A673 (cell line): ENCODE measurements around the gene NUP50. TPM values are rescaled to one million over a fixed set of nuclear protein-coding genes. Genes with fewer than 3 reads are reported as not detected.

Experiments
- BruUV-seq: library from RNA; stranded (reverse); fragments of 400-500 nt; replicated peaks from 2 replicates; lab custom pipeline; 2021; lab: Mats Ljungman, UMichigan
- CTCF ChIA-PET: fragments of 300-600 bp; sonication (Branson Sonifier 250); formaldehyde crosslinking; loops from one replicate; lab custom pipeline; 2022; ENCODE audit warnings: antibody characterized with exemption; lab: Charles Lee
- POLR2A ChIA-PET: fragments of 300-600 bp; sonication (Branson Sonifier 250); formaldehyde crosslinking; loops from one replicate; lab custom pipeline; 2022; ENCODE audit warnings: antibody characterized with exemption; ENCODE audit not compliant: low non-redundant PET; lab: Charles Lee
- DNase-seq: peaks from one replicate; pipeline ENCODE4 v3.0.0-alpha.2; 2015; ENCODE audit warnings: low spot score
- H3K27ac ChIP-seq: fragments of 200-600 bp; sonication (generic); 2 replicates; pipeline ENCODE4 v1.5.1; 2016; ENCODE audit warnings: mixed run types, low read depth, mild to moderate bottlenecking, mixed read lengths, antibody characterized with exemption, low read length; ENCODE audit not compliant: poor library complexity, severe bottlenecking
- H3K27me3 ChIP-seq: fragments of 200-600 bp; sonication (generic); replicated peaks from 2 replicates; pipeline ENCODE4 v1.6.1; 2017; ENCODE audit warnings: mixed run types, low read depth, mild to moderate bottlenecking, mixed read lengths, antibody characterized with exemption, low read length; ENCODE audit not compliant: insufficient read depth, poor library complexity
- H3K36me3 ChIP-seq: fragments of 200-600 bp; sonication (generic); 2 replicates; pipeline ENCODE4 v1.6.1; 2016; ENCODE audit warnings: mixed run types, mild to moderate bottlenecking, mixed read lengths, antibody characterized with exemption, low read length; ENCODE audit not compliant: insufficient read depth, poor library complexity, severe bottlenecking
- H3K4me1 ChIP-seq: fragments of 200-600 bp; sonication (generic); 2 replicates; pipeline ENCODE4 v1.6.1; 2017; ENCODE audit warnings: mixed run types, mild to moderate bottlenecking, mixed read lengths, antibody characterized with exemption, low read length; ENCODE audit not compliant: insufficient read depth, poor library complexity, severe bottlenecking
- H3K4me3 ChIP-seq: fragments of 200-600 bp; sonication (generic); 2 replicates; pipeline ENCODE4 v1.5.1; 2016; ENCODE audit warnings: low read depth, mixed run types, mild to moderate bottlenecking, mixed read lengths, low read length; ENCODE audit not compliant: poor library complexity, severe bottlenecking
- H3K9me3 ChIP-seq: fragments of 200-600 bp; sonication (generic); 2 replicates; pipeline ENCODE4 v1.6.1; 2016; ENCODE audit warnings: mixed run types, low read depth, mild to moderate bottlenecking, mixed read lengths, antibody characterized with exemption, low read length; ENCODE audit not compliant: poor library complexity, severe bottlenecking
- EZH2 ChIP-seq: fragments of 200-600 bp; sonication (generic); IDR thresholded peaks from 2 replicates; pipeline ENCODE4 v1.6.1; 2017; ENCODE audit warnings: borderline replicate concordance, low read depth, mild to moderate bottlenecking, mixed read lengths, antibody characterized with exemption, low read length; ENCODE audit not compliant: poor library complexity, severe bottlenecking
- intact Hi-C: fragments of 100-400 bp; cut with micrococcal nuclease; formaldehyde crosslinking; loops from one replicate; pipeline ENCODE4 v1.10.0; 2022; ENCODE audit not compliant: unreplicated experiment
- total RNA-seq: library from RNA; stranded (reverse); gene quantifications from 2 replicates; pipeline ENCODE4 v1.2.3, GENCODE V29; 2021
- TF ChIP-seq, protein P1 (sequence below): fragments of 300-800, 200-600 bp; sonication (generic); conservative IDR thresholded peaks from 2 replicates; pipeline ENCODE4 v1.5.1; 2017; ENCODE audit warnings: low read depth, mild to moderate bottlenecking, antibody characterized with exemption, low read length, moderate library complexity, mixed read lengths

The NUP50 gene
- total RNA-seq, 1 experiment from 2014 or later = 124 TPM

- Histone ChIP-seq H3K27me3 (no peaks in the 10 kb centered on the region), H3K27ac (no peak overlapping the region), H3K36me3 (peaks cover 2% of the 10 kb centered on the region), H3K4me3 (no peak overlapping the region), H3K4me1 (peaks cover 19% of the 10 kb centered on the region), H3K9me3 (no peaks in the 10 kb centered on the region)
- BruUV-seq = no TSS peak
- ChIA-PET CTCF (no interaction called here), POLR2A (no interaction called here)
- intact Hi-C loops = no loop called here
- no peak for DNase-seq
- TF ChIP-seq, protein P1, sequence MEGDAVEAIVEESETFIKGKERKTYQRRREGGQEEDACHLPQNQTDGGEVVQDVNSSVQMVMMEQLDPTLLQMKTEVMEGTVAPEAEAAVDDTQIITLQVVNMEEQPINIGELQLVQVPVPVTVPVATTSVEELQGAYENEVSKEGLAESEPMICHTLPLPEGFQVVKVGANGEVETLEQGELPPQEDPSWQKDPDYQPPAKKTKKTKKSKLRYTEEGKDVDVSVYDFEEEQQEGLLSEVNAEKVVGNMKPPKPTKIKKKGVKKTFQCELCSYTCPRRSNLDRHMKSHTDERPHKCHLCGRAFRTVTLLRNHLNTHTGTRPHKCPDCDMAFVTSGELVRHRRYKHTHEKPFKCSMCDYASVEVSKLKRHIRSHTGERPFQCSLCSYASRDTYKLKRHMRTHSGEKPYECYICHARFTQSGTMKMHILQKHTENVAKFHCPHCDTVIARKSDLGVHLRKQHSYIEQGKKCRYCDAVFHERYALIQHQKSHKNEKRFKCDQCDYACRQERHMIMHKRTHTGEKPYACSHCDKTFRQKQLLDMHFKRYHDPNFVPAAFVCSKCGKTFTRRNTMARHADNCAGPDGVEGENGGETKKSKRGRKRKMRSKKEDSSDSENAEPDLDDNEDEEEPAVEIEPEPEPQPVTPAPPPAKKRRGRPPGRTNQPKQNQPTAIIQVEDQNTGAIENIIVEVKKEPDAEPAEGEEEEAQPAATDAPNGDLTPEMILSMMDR = no peak
- no peak for TF ChIP-seq EZH2
These were observed 43.8 kb downstream of the NUP50 start for GRCh38 chr22:45207533-45207932.

DNA sequence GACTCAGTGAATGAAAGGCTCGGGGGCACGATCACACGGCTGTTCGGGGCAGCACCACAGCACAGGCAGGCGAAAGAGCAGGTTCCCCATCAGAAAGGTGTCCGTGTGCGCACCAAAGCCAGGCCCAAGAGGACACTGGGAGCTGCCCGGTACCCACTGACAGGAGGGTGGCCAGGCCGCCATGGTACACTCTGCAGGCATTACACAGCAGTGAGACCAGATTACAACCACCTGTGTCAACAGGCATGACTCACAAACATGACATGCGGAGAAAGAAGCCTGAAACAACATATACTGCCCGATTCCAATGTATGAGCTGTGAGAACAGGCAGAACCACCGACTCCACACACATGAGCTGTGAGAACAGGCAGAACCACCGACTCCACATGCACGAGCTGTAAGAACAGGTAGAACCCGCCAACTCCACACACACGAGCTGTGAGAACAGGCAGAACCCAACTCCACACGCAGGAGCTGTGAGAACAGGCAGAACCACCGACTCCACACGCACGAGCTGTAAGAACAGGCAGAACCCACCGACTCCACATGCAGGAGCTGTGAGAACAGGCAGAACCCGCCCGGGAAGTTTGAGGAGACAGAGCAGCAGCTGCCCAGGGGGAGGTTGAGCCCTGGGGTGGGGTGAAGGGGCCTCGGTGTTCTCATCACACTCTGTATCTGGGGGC lies 44.4 kb downstream of the NUP50 start:
- no peak overlapping the region for H3K4me3 ChIP-seq
- no peak overlapping the region for H3K27ac ChIP-seq
- peaks cover 25% of the 10 kb centered on the region for H3K4me1 ChIP-seq
- ChIA-PET CTCF (no interaction called here), POLR2A (no interaction called here)
- no peak for TF ChIP-seq EZH2
- TF ChIP-seq, protein P1 = no peak
- no peaks in the 10 kb centered on the region for H3K27me3 ChIP-seq
- peaks cover 1% of the 10 kb centered on the region for H3K36me3 ChIP-seq
- DNase-seq = no peak
- no TSS peak for BruUV-seq
- intact Hi-C loops = no loop called here
- no peaks in the 10 kb centered on the region for H3K9me3 ChIP-seq

- ChIA-PET POLR2A (no interaction called here), CTCF (no interaction called here)
- intact Hi-C loops = no loop called here
- no peaks in the 10 kb centered on the region for H3K27me3 ChIP-seq
- H3K9me3 ChIP-seq = no peaks in the 10 kb centered on the region
- peaks cover 26% of the 10 kb centered on the region for H3K4me1 ChIP-seq
- DNase-seq = no peak
- no peak overlapping the region for H3K27ac ChIP-seq
- no TSS peak for BruUV-seq
- no peaks in the 10 kb centered on the region for H3K36me3 ChIP-seq
- TF ChIP-seq, protein P1 = no peak
- TF ChIP-seq EZH2 = no peak
- H3K4me3 ChIP-seq = no peak overlapping the region
These were observed 44.9 kb downstream of the NUP50 start for GRCh38 chr22:45208696-45208992.
